Sigmoid colon (tissue), 7 donors: ENCODE measurements around the gene VAMP7. TPM values are rescaled to one million over a fixed set of nuclear protein-coding genes. Genes with fewer than 3 reads are reported as not detected.
"Not testable (repeated sequence)": the region's sequence is repeated elsewhere in the genome, so short reads cannot be mapped to it uniquely, and the experiment has no call there.

ENCODE experiments used
- DNase-seq: peaks from one replicate; pipeline ENCODE4 v3.0.0-alpha.2; 2019
- H3K27ac ChIP-seq, 4 donors: fragments of 200-600 bp; sonication (generic); one replicate each; pipeline ENCODE4 v1.5.1; 2016 to 2019; ENCODE audit warnings: mild to moderate bottlenecking in 1 of 4
- H3K27me3 ChIP-seq, 3 donors: fragments of 200-600 bp; sonication (generic); one replicate each; pipeline ENCODE4 v1.5.1; 2019; ENCODE audit warnings: mild to moderate bottlenecking in 1 of 3
- H3K36me3 ChIP-seq, 4 donors: fragments of 200-600 bp; sonication (generic); one replicate each; pipeline ENCODE4 v1.5.1; 2016 to 2019
- H3K4me1 ChIP-seq, 4 donors: fragments of 200-600 bp; sonication (generic); one replicate each; pipeline ENCODE4 v1.5.1; 2017 to 2019
- H3K4me3 ChIP-seq, 4 donors: fragments of 200-600 bp; sonication (generic); one replicate each; pipeline ENCODE4 v1.5.1; 2017 to 2019; ENCODE audit warnings: mild to moderate bottlenecking in 2 of 4, moderate library complexity in 1 of 4
- H3K9me3 ChIP-seq, 4 donors: fragments of 200-600 bp in 3 of 4; sonication (generic) in 3 of 4; one replicate each; pipeline versions ENCODE4 v1.5.1 to v1.6.1; 2013 to 2019
- EP300 ChIP-seq, 4 donors: sonication (generic); formaldehyde crosslinking; IDR thresholded peaks; one replicate each; pipeline ENCODE4 v1.6.1; 2017; ENCODE audit warnings: antibody characterized with exemption in 4 of 4
- POLR2A ChIP-seq, 2 donors: fragments of 450-650 bp; IDR thresholded peaks; one replicate each; pipeline ENCODE4 v1.6.1; 2016; ENCODE audit warnings: antibody characterized with exemption in 2 of 2, mild to moderate bottlenecking in 2 of 2, moderate library complexity in 2 of 2
- POLR2AphosphoS5 ChIP-seq, 4 donors: sonication (generic); formaldehyde crosslinking; IDR thresholded peaks; one replicate each; pipeline ENCODE4 v1.6.1; 2017; ENCODE audit warnings: antibody characterized with exemption in 4 of 4
- WGBS, 2 donors: extraction: QIAGEN DNeasy Blood & Tissue Kit; methylation state at CpG; one replicate each; pipeline ENCODE4 v1.1.7; 2013; 5-methylcytosine and 5-hydroxymethylcytosine counted together
- intact Hi-C: fragments of 100-400 bp; cut with DNase I; formaldehyde crosslinking; loops from one replicate; pipeline ENCODE4 v1.15.1; 2023
- polyA plus RNA-seq, 3 donors: library from polyadenylated mRNA; stranded (reverse); fragments of 200-250 nt; gene quantifications; one replicate each; pipeline ENCODE4 v1.2.3, GENCODE V29; 2013
- total RNA-seq, 4 donors: library from RNA; depleted of rRNA; stranded (reverse); fragments of >200 nt; gene quantifications; one replicate each; pipeline ENCODE4 v1.1.0, GENCODE V29; 2016
- TF ChIP-seq, protein P1 (sequence below), 4 experiments: fragments of 450-650 bp in 3 of 4; fragments of 200-600 bp in 1 of 4; IDR thresholded peaks; one replicate each; pipeline ENCODE4 v1.5.1; 2016 to 2019; ENCODE audit warnings: antibody characterized with exemption in 4 of 4, mild to moderate bottlenecking in 3 of 4, moderate library complexity in 2 of 4
- donor health status: healthy with polysubstance abuse.
- donor health status: Bipolar disorder and iron deficiency.
- donor health status: healthy.

Gene VAMP7
- total and polyA plus RNA-seq, 7 donors: 25.8 to 40.3 (median 34.6) TPM

DNA sequence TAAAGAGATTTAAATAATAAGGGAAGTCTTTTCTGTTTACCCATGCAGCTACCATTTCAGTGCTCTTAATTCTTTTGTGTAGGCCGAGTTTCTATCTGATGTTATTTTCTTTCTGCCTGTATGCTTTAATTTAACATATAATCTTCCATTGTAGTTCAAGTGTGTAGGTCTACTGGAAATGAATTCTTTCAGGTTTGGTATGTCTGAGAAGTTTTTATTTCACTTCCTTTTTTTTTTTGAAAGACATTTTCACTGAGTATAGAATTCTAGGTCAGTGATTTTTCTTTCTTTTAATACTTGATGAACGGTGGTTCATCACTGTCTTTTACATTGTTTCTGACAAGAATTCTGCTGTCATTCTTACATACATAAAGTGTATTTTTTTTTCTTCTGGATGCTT is 42.1 kb downstream of the VAMP7 start:
- Histone ChIP-seq H3K4me1 (no peaks in the 10 kb centered on the region), H3K9me3 (no peaks in the 10 kb centered on the region), H3K36me3 (peaks cover 0 to 17% (median 0%) of the 10 kb centered on the region in 4 donors), H3K27me3 (no peaks in the 10 kb centered on the region), H3K4me3 (no peak overlapping the region), H3K27ac (no peak overlapping the region)
- no peak for DNase-seq
- 80% methylated on average over 2 of the region's 2 CpGs for WGBS, 2 donors
- TF ChIP-seq POLR2A (IDR thresholded peaks at IDR 0.05) (no peak), POLR2AphosphoS5 (IDR thresholded peaks at IDR 0.05) (no peak), EP300 (IDR thresholded peaks at IDR 0.05) (no peak)
- TF ChIP-seq, protein P1, sequence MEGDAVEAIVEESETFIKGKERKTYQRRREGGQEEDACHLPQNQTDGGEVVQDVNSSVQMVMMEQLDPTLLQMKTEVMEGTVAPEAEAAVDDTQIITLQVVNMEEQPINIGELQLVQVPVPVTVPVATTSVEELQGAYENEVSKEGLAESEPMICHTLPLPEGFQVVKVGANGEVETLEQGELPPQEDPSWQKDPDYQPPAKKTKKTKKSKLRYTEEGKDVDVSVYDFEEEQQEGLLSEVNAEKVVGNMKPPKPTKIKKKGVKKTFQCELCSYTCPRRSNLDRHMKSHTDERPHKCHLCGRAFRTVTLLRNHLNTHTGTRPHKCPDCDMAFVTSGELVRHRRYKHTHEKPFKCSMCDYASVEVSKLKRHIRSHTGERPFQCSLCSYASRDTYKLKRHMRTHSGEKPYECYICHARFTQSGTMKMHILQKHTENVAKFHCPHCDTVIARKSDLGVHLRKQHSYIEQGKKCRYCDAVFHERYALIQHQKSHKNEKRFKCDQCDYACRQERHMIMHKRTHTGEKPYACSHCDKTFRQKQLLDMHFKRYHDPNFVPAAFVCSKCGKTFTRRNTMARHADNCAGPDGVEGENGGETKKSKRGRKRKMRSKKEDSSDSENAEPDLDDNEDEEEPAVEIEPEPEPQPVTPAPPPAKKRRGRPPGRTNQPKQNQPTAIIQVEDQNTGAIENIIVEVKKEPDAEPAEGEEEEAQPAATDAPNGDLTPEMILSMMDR (IDR thresholded peaks at IDR 0.05): no peak
- intact Hi-C loops: no loop called here

DNA sequence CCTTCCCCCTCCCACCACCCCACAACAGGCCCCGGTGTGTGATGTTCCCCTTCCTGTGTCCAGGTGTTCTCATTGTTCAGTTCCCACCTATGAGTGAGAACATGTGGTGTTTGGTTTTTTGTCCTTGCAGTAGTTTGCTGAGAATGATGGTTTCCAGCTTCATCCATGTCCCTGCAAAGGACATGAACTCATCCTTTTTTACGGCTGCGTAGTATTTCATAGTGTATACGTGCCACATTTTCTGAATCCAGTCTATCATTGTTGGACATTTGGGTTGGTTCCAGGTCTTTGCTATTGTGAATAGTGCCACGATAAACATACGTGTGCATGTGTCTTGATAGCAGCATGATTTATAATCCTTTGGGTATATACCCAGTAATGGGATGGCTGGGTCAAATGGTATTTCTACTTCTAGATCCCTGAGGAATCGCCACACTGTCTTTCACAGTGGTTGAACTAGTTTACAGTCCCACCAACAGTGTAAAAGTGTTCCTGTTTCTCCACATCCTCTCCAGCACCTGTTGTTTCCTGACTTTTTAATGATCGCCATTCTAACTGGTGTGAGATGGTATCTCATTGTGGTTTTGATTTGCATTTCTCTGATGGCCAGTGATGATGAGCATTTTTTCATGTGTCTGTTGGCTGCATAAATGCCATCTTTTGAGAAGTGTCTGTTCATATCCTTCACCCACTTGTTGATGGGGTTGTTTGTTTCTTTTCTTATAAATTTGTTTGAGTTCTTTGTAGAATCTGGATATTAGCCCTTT is 49.9 kb downstream of the VAMP7 start:
- WGBS, 2 donors: 91 to 92% methylated on average over 7 of the region's 8 CpGs
- H3K9me3 ChIP-seq, H3K4me3 ChIP-seq, DNase-seq, H3K4me1 ChIP-seq, H3K27me3 ChIP-seq, intact Hi-C loops, H3K27ac ChIP-seq: not testable (repeated sequence)
- peaks cover 0 to 15% (median 0%) of the 10 kb centered on the region in 4 donors for H3K36me3 ChIP-seq

DNA sequence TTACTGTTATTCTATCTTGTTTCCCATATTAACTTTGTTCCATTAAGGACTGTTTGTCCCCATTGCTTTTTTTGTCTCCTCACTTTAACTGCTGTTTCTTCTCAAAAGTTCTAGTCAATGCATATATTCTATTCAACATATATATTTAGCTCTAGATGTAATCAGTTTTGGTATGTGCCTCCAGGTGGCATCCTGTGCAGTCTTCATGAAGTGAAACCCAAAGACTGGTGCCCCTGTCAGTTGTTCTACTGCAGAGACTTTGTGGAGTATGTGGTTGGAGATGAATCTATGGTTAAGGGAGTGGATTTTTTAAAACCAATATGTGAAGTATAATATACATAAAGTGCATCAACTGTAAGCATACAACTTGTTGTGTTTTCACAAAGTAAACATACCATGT is 57.0 kb downstream of the VAMP7 start:
- intact Hi-C loops: no loop called here
- Histone ChIP-seq H3K27ac (no peak overlapping the region), H3K4me3 (no peak overlapping the region), H3K36me3 (peaks cover 0 to 15% (median 0%) of the 10 kb centered on the region in 4 donors), H3K9me3 (no peaks in the 10 kb centered on the region), H3K4me1 (no peaks in the 10 kb centered on the region), H3K27me3 (no peaks in the 10 kb centered on the region)
- TF ChIP-seq, protein P1 (IDR thresholded peaks at IDR 0.05): no peak
- no peak for TF ChIP-seq EP300 (IDR thresholded peaks at IDR 0.05)
- TF ChIP-seq POLR2A (IDR thresholded peaks at IDR 0.05): no peak
- TF ChIP-seq POLR2AphosphoS5 (IDR thresholded peaks at IDR 0.05): no peak
- no peak for DNase-seq

DNA sequence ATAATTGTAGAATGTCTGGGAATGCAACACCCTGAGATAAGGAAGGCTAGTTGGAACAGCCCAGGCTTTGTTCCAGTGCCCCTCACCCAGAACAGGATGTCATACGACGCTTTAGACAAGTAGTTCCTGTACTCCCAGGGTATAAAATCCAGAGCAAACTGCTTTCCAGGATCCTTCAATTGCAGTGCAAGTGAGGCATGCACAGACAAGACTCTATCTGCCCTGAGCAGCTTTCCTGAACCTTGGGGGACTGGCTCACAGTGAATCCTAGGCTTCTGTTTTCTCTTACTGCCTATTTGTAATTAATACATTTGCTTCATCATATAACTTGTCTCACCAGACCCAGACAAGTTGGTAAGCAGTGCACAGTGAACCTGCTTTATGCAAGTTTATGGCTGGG is 68.0 kb downstream of the VAMP7 start:
- no peak overlapping the region for H3K4me3 ChIP-seq
- intact Hi-C loops: no loop called here
- no peak for TF ChIP-seq POLR2AphosphoS5 (IDR thresholded peaks at IDR 0.05)
- TF ChIP-seq EP300 (IDR thresholded peaks at IDR 0.05): no peak
- no peak for TF ChIP-seq POLR2A (IDR thresholded peaks at IDR 0.05)
- TF ChIP-seq, protein P1 (IDR thresholded peaks at IDR 0.05): no peak
- no peak for DNase-seq
- no peaks in the 10 kb centered on the region for H3K36me3 ChIP-seq
- H3K27ac ChIP-seq: no peak overlapping the region
- H3K9me3 ChIP-seq: no peaks in the 10 kb centered on the region
- no peaks in the 10 kb centered on the region for H3K27me3 ChIP-seq
- no peaks in the 10 kb centered on the region for H3K4me1 ChIP-seq
- WGBS, 2 donors: 67 to 70% methylated on average over 2 of the region's 2 CpGs

DNA sequence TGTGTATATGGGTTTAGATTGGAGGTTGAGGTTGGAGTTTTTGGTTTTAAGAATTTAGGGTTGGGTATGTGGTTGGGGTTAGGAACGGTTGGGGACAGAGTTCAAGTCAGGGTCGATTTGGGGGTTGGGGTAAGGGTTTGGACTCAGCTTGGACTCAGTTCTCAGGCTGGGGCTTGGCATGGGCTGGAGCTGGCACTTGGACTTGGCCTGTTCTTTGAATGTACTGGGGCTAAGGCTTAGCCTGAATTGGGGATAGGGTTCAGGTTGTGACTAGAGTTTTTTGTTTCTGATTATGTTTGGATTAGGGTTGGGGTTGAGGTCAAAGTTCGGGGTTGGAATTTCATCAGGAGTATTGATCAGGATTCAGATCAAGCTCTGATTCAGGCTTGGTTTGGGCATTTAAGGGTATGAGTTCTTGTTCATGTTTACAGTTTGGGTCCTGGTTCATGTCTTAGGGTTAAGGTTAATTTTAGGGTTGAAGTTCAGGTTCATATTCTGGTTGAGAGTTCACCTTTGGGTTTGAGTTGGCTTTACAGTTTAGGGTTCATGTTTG is 70.2 kb downstream of the VAMP7 start:
- TF ChIP-seq POLR2A (IDR thresholded peaks at IDR 0.05) (no peak), EP300 (IDR thresholded peaks at IDR 0.05) (no peak), POLR2AphosphoS5 (IDR thresholded peaks at IDR 0.05) (no peak)
- TF ChIP-seq, protein P1 (IDR thresholded peaks at IDR 0.05): no peak

More for the DNA sequence above, 70.2 kb downstream of the VAMP7 start:
- Histone ChIP-seq H3K4me1 (no peaks in the 10 kb centered on the region), H3K27ac (no peak overlapping the region), H3K4me3 (no peak overlapping the region), H3K27me3 (no peaks in the 10 kb centered on the region), H3K36me3 (no peaks in the 10 kb centered on the region), H3K9me3 (no peaks in the 10 kb centered on the region)
- DNase-seq: no peak
- intact Hi-C loops: no loop called here
- 66 to 72% methylated on average over 3 of the region's 3 CpGs for WGBS, 2 donors
